ENCODE measurements around the gene PDCD2L.
"Not testable (repeated sequence)": the region's sequence is repeated elsewhere in the genome, so short reads cannot be mapped to it uniquely, and the experiment has no call there.

The PDCD2L gene

DNA sequence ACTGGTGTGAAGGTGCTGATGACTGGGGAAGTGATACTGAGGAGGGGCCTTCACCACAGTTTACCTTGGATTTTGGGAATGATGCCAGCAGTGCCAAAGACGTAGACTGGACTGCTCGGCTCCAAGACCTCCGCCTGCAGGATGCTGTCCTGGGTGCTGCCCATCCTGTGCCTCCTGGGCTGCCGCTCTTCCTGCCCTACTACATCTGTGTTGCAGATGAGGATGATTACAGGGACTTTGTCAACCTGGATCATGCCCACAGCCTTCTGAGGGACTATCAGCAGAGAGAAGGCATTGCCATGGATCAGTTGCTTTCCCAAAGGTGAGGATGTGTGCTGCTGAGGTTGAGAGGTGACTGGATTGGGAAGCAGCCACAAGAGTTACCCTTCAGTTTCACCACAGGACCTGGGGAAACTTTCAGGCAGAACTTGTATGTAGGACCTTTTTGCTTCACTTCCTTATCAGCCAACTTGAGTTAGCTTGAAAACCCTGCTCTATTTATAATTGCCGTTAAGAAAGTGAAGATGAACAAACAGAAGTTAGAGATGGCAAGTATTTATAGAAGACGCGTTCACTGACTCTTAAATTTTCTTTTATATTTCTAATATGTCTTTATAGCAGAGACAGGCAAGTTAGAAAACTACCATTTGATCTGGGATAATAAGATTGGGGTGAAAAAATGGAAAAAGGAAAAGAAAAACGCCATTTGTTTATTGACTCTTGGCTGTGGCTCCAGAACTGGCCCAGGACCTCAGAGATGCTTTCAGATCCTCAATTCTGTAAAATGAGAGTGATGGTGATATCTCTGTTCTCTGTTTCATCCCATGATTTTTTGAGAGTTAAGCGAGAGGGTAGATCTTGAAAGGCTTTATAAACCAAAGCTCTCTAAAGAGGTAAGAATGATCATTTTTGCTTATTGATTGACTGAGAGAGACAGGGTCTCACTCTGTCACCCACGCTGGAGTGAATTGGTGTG, 5.3 kb downstream of the PDCD2L start:
- no peak for FAIRE-seq
- no peak for DNase-seq (ENCODE audit: insufficient read length, low spot score)

DNA sequence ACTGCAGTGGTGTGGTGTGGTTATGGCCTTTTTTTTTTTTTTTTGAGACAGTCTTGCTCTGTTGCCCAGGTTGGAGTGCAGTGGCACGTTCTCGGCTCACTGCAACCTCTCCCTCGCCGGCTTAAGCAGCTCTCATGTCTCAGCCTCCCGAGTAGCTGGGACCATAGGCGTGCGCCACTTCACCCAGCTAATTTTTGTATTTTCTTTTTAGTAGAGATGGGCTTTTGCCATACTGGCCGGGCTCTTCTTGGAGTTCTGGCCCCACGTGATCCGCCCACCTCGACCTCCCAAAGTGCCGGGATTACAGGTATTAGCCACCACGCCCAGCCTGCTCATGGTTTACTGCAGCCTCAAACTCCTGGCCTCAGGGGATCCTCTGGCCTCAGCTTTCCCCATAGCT, 7.0 kb downstream of the PDCD2L start:
- DNase-seq (ENCODE audit: insufficient read length, low spot score) (no peak), FAIRE-seq (no peak)

DNA sequence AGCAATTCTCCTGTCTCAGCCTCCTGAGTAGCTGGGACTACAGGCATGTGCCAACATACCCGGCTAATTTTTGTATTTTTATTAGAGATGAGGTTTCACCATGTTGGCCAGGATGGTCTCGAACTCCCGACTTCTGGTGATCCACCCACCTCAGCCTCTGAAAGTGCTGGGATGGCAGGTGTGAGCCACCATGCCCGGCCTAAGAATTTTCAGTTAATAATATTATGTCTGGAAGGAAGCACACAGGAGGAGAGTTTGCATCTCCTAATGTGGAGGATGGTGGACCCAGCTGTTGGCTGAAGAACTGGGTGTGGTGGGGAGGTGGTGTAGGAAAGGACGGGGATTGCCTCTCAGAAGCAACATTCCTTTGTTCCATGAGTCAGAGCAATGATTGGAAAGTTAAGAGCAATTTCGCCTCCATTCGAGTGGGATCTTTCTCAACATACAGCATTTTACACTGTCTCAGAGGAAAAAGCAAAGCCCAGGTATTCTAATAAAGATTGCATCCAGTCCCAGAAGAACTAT, 11.9 kb downstream of the PDCD2L start:
- no peak for DNase-seq (ENCODE audit: insufficient read length, low spot score)
- no peak for FAIRE-seq

DNA sequence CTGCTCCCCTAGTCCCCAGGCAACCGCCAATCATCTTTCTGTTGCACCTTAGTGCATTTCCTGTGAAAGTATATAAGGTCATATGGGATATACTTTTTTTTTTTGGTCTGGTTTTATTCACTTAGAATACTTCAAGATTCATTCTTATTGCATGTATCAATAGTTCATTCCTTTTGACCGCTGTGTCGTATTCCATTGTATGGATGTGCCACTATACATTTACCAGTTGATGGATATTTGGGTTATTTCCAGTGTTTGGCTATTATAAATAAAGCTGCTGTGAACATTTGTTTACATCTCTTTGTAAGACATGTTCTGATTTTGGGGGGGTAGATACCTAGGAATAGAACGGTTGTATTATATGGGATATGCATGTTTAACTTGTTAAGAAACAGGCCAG, 14.1 kb downstream of the PDCD2L start:
- no peak for FAIRE-seq

DNA sequence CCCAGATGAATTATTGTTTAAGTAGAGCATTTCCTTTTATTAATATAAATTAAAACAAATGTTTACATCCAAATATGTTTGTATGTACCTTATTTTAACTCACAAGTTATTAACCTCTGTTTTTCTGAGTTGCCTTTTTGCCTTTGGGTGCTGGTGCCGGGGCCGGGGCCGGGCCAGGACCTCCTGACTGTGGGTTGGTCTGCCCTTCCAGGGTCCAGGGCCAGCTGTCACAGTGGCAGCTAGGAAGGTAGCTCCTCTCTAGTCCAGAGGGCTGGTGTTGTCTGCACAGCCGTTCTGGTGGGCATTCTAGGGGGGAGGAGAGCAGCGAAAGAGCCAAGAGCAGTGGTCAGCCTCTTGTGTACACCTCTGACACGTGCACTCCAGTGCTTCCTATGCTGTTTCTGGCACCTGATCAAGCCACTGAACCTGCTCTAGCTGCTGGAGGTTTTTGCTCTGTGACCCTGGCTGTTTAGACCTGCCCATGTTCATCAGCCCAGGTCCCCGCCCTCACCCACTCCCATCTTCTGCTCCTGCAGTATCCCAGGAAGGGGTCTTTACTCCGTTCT, 22.0 kb downstream of the PDCD2L start:
- DNase-seq (ENCODE audit: insufficient read length, low spot score) (no peak), FAIRE-seq (no peak)

More for the DNA sequence above, 14.1 kb downstream of the PDCD2L start:
- no peak for DNase-seq (ENCODE audit: insufficient read length, low spot score)

DNA sequence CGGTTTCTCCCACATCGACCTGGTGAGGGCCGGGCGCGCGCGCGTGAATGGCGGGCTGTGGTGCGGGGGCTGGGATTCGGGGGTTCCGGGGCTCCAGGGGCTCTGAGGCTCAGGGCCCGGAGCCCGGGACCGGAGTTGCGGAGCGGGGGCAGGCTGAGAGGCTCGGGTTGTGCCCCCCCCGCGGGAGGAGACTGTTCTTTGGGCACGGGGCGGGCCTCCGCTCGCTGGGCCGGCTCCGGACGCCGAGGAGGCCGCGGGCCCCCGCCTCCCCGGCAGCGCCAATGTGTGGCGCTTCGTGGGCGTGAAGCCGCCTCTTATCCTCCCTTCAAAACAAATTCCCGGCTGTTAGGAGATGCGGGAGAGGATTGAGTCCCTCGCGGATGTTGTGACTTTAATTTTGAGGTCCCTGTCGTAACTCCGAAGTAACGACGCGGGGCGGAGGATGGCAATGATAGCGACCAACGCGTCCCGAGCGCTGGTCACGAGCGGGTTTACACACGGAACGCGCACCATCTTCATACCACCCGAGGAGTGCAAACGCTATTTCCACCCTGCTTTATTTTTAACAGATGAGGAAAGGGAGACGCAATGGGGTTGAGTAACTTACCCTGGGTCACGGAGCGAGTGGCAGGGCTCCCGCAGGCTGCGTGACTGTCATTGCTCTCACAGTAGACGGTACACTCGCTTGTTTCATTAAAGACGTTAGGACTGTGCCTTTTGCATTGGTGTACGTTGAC, 24.5 kb downstream of the PDCD2L start:
- FAIRE-seq (no peak), DNase-seq (ENCODE audit: insufficient read length, low spot score) (peak; percentile 38)

DNA sequence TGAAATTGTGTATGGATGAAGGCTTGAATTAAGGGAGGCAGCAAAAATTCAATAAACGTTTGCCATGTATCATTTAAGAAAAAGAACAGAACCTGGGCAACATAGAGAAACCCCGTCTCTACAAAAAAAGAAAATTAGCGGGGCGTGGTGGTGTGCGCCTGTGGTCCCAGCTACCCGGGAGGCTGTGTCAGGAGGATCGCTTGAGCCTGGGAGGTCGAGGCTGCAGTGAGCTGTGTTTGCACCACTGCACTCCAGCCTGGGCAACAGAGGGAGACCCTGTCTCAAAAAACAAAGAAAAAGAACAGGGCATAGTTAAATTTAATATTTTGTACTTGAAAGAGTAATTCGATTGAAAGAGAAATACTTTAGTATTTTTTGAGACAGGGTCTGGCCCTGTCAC, 25.4 kb downstream of the PDCD2L start:
- no peak for FAIRE-seq
- DNase-seq (ENCODE audit: insufficient read length, low spot score) = no peak

DNA sequence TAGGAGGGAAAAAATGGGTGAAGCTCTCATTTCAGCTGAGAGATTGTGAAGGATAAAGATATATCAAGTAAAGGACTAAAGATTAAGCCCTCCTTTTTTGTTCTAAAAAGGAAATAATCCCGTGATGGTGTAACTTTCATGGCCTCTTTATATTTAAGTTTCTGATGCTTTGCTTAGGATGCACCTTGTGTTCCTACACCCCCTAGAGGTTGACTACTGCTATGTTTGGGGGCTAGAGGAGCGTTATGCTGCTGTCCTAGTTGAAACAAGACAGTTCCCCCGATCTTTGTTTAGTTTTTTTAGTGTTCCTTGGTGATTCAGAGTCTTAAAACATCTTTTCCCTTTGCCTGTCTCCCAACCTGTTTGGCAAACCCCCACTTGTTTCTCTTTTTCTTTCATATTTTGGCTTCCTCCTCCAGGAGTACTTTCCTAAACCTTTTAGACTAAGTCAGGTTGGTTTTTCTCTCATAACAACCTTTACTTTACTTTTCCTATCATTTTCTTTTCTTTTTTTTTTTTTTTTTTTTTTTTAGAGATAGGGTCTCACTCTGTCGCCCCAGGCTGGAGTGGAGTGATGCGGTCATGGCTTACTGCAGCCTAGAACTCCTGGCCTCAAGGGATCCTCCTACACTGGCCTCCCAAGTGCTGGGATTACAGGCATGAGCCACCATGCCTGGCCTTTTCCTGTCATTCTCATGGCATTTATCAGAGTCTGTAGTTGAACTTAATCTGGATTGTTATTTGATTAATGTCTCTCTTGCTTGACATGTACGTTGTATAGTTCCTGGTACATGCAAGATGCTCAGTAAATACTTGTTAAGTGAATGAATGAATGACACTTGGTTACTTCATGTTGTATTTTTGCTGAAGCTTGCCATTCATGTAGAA, 26.8 kb downstream of the PDCD2L start:
- peak; percentile 77 for DNase-seq (ENCODE audit: insufficient read length, low spot score)
- FAIRE-seq = no peak

DNA sequence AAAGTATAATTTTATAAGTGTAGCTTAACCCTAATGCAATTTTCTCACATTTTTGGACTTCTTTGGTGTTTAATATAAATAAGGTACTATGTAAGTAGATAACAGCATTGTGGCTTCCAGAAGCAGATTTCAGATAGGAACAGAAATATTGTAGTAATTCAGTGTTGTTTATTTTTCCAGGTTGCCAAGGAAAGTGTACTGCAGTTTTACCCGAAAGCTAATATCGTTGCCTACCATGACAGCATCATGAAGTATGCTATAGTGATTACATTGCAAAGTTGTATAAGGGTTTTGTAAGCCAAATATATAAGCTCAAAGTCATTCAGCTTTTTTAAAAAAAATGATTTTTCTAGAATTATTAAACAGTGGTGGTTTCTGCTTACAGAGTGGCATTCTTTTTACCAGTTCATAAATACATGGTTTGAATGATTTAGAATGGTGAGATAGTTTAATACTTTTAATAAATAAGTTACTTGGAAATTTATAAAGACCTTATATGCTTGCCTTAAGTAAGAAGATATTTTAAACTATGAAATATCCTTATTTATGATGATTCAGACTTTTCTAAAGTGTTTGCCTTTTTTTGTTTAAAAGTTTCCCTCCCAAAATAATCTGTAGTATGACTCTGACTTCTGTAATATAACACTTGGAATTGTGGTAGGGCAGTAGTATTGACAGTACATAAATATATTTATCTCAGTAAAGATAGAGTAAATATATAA, 27.6 kb downstream of the PDCD2L start:
- FAIRE-seq (no peak), DNase-seq (ENCODE audit: insufficient read length, low spot score) (no peak)

DNA sequence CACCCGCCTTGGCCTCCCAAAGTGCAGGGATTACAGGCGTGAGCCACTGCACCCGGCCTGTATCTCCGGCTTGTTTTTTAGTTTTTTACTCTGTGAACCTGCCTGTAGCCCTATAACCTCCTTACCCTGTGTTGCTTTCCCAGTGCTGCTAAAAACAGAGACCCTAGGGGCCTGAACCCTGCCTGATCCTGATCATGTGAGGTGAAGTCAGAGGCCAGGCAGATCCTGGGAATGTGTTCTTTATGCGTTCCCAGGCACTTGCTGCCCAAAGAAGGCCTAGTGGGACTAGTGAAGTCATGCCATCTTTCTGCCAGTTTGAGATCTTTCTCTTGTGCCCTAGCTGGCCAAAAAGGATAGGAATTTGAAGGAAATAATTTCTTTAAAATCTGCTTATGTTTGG, 28.6 kb downstream of the PDCD2L start:
- FAIRE-seq (no peak), DNase-seq (ENCODE audit: insufficient read length, low spot score) (no peak)

DNA sequence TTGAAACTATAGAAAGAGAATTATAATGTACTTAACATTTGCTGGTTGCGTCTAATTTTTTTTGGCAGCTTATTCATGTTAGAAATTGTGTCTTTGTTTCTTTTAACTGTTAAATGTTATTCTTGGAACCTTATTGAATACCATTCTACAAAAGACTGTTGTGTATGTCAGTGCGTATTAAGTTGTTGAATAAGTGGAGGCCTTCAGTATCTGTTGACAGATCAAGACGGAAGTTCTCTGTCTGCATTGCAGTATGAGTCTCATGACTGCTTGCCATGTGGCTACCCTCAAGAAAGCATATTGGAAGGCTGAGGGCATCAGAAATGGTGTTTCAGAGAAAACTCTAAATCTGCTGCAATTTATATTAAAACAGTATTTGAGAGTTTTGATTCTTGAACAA, 32.5 kb downstream of the PDCD2L start:
- no peak for DNase-seq (ENCODE audit: insufficient read length, low spot score)
- FAIRE-seq = no peak

DNA sequence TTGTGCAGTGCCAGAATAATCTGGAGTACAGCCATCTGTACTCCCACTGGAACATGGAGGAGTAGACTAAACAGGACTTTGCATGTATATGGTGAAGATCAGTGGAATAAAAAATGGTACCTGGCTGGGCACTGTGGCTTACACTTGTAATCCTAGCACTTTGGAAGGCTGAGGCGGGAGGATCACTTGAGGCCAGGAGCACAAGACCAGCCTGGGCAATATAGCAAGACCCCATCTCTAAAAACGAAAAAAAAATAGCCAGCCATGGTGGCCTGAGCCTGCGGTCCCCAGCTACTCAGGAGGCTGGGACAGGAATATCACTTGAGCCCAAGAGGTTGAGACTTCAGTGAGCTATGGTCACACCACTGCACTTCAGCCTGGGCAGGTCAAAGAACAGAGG, 44.0 kb downstream of the PDCD2L start:
- FAIRE-seq (no peak), DNase-seq (ENCODE audit: insufficient read length, low spot score) (no peak)

DNA sequence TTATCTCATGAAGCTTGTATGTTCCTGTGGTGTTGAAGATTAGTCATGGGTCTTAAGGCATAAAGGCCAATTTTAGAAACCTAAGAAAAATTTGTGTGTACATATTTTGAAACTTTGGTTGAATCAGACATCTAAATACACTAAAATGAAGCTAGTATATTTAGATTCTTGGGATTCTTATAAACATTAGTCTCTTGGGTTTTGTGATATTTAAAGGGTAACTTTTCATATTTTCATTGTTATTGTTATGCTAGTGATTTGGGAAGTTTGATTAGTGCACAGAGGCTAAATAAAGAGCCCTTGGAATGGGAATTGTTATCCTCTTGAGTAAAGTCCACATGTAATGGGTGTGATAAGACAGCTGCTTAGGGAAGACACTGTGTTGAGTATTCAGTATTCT, 48.5 kb downstream of the PDCD2L start:
- DNase-seq (ENCODE audit: insufficient read length, low spot score) (no peak), FAIRE-seq (no peak)

DNA sequence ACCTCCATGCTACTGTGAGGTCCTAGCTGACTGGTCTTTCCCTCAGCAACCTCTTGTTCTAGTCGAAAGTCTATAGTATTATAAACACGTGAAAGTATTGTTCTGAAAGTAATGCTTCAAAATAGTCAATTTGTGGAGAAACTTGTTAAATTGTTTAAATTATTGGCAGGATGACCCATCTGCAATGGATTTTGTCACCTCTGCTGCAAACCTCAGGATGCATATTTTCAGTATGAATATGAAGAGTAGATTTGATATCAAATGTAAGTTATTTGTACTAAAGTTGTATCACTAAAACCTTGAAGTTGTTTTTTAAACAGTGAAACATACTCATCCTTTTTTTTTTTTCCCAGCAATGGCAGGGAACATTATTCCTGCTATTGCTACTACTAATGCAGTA, 49.9 kb downstream of the PDCD2L start:
- no peak for DNase-seq (ENCODE audit: insufficient read length, low spot score)
- no peak for FAIRE-seq

DNA sequence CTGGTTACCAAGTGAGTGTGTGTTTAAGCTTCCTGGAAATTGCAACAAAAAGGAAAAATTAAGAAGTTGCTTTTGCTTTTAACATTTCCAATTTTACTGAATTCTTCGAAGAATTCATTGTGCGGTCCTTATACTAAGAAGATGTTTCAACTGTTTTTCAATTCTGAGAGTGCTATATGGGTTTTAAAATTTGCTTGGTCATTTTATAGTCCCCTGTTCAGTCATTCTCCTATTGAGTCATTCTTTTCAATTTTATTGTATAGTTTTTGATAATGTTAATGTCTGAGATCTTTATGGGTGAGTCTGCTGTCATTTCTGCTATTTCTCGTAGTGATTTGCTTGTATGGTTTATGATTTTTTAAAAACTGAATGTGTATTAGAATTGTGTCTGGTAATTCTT, 50.5 kb downstream of the PDCD2L start:
- no peak for FAIRE-seq
- no peak for DNase-seq (ENCODE audit: insufficient read length, low spot score)

DNA sequence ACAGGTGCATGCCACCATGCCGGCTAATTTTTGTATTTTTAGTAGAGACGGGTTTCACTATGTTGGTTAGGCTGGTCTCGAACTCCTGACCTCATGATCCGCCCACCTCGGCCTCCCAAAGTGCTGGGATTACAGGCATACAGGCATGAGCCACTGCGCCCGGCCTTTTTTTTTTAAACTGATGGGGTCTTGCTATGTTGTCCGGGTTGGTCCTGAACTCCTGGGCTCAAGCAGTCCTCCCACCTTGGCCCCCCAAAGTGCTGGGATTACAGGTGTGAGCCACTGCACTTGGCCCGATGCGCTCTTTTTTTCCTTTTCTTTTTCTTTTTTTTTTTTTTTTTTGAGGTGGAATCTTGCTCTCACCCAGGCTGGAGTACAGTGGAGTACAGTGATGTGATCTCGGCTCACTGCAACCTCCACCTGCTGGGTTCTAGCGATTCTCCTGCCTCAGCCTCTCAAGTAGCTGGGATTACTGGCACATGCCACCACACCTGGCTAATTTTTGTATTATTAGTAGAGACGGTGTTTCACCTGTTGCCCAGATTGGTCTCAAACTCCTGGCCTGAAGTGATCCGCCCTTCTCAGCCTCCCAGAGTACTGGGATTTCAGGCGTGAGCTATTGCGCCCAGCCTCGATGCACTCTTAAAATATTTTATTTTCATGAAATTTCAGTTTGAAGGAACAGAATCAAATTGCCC, 51.7 kb downstream of the PDCD2L start:
- not testable (repeated sequence) for DNase-seq (ENCODE audit: insufficient read length, low spot score); FAIRE-seq

DNA sequence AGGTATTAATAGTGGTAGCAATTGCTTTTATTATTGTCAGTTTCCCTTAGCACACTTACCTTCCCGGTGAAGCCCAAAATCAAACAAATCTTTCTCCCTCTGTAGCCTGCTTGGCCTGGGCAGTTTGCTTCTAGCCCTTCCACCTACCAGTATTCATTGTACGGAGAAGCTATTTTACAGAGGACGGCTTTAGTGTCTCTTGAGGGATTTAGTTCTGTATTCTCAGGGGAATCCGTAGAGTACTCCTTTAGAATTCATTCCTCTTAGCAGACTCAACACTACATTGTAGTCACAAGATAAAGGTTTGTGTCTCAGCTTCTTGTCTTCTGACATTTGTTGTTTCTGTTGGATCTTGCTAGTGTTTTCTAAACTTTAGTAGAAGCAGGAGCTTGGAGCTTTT, 53.2 kb downstream of the PDCD2L start:
- no peak for DNase-seq (ENCODE audit: insufficient read length, low spot score)
- FAIRE-seq = no peak

DNA sequence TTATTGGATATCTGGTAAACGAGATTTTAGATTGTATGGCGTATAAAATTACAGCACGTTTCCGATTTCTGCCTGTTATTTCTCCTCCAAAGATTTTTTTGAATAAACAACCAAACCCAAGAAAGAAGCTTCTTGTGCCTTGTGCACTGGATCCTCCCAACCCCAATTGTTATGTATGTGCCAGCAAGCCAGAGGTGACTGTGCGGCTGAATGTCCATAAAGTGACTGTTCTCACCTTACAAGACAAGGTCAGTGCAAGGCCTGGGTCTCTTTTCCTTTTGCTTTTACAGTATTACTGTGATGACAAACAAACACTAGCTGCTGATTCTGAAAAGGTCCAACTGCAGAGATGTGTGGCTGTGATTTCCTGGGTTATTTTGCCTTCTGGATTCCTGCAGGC, 54.5 kb downstream of the PDCD2L start:
- DNase-seq (ENCODE audit: insufficient read length, low spot score) (no peak), FAIRE-seq (no peak)

DNA sequence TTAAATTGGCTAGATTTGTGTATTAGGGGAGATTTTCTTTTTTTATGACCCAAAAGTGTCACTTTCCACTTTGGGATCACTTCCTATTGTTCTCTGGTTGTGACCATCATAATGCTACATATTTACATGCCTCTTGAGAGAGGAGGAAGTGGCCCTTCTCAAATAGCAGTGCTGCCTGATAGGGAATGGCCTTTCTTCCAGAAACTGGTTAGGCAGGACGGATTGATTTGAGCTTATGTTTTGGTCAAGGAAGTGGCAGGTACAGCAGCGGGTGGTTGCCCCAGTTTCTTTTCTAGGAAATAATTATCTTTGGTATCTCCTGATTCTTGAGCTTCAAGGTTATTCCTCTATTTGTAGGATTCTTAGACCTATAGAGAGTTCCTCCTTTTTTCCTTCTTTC, 55.4 kb downstream of the PDCD2L start:
- DNase-seq (ENCODE audit: insufficient read length, low spot score) (no peak), FAIRE-seq (no peak)

Measured in HTR-8/SVneo (cell line).